HEK293T (cell line): ENCODE results near the gene NEO1.

Experiments used
- CTCF ChIA-PET: fragments of 350-600 bp; formaldehyde crosslinking; extraction: SDS; loops from one replicate; lab custom pipeline; 2021; ENCODE audit warnings: antibody characterized with exemption, inconsistent platforms; lab: Yijun Ruan, JAX
- POLR2A ChIA-PET: fragments of 350-600 bp; formaldehyde crosslinking; extraction: SDS; loops from one replicate; lab custom pipeline; 2020; ENCODE audit warnings: antibody characterized with exemption, inconsistent platforms; lab: Yijun Ruan, JAX
- DNase-seq: peaks from one replicate; pipeline ENCODE4 v3.0.0; 2012; ENCODE audit warnings: mixed read lengths; ENCODE audit errors: extremely low spot score
- ARNT ChIP-seq: fragments of 450-650 bp; IDR thresholded peaks from 2 replicates; pipeline ENCODE4 v1.6.1; 2017; ENCODE audit warnings: mild to moderate bottlenecking
- BHLHE40 ChIP-seq: fragments of 450-650 bp; IDR thresholded peaks from 2 replicates; pipeline ENCODE4 v1.6.1; 2016; ENCODE audit warnings: mild to moderate bottlenecking, moderate library complexity, borderline replicate concordance
- CTBP1 ChIP-seq: fragments of 450-650 bp; IDR thresholded peaks from 2 replicates; pipeline ENCODE4 v1.6.1; 2016; ENCODE audit warnings: borderline replicate concordance
- ELF4 ChIP-seq: fragments of 450-650 bp; IDR thresholded peaks from 2 replicates; pipeline ENCODE4 v1.6.1; 2017; ENCODE audit warnings: antibody characterized with exemption
- FOXA1 ChIP-seq: fragments of 450-650 bp; IDR thresholded peaks from 2 replicates; pipeline ENCODE4 v1.6.1; 2016; ENCODE audit warnings: mild to moderate bottlenecking
- FOXK2 ChIP-seq: fragments of 450-650 bp; IDR thresholded peaks from 2 replicates; pipeline ENCODE4 v1.6.1; 2016; ENCODE audit warnings: mild to moderate bottlenecking
- FOXM1 ChIP-seq: fragments of 450-650 bp; IDR thresholded peaks from 2 replicates; pipeline ENCODE4 v1.6.1; 2017; ENCODE audit warnings: mild to moderate bottlenecking, borderline replicate concordance
- HDGF ChIP-seq: fragments of 450-650 bp; IDR thresholded peaks from 2 replicates; pipeline ENCODE4 v1.6.1; 2017; ENCODE audit warnings: antibody characterized with exemption, borderline replicate concordance
- L3MBTL2 ChIP-seq: fragments of 450-650 bp; conservative IDR thresholded peaks from 2 replicates; pipeline ENCODE4 v1.6.1; 2016; ENCODE audit warnings: mild to moderate bottlenecking
- LEF1 ChIP-seq: fragments of 450-650 bp; IDR thresholded peaks from 2 replicates; pipeline ENCODE4 v1.6.1; 2017; ENCODE audit warnings: mild to moderate bottlenecking, borderline replicate concordance
- NFRKB ChIP-seq: fragments of 450-650 bp; IDR thresholded peaks from 2 replicates; pipeline ENCODE4 v1.6.1; 2016; ENCODE audit warnings: mild to moderate bottlenecking, moderate library complexity
- SP1 ChIP-seq: fragments of 450-650 bp; IDR thresholded peaks from 2 replicates; pipeline ENCODE4 v1.6.1; 2017
- SUZ12 ChIP-seq: fragments of 450-650 bp; IDR thresholded peaks from 2 replicates; pipeline ENCODE4 v1.6.1; 2016; ENCODE audit warnings: mild to moderate bottlenecking
- TARDBP ChIP-seq: fragments of 450-650 bp; IDR thresholded peaks from 2 replicates; pipeline ENCODE4 v1.6.1; 2016
- ZNF384 ChIP-seq: fragments of 450-650 bp; IDR thresholded peaks from 2 replicates; pipeline ENCODE4 v1.6.1; 2016
- TF ChIP-seq, protein P1 (sequence below): fragments of 450-650 bp; IDR thresholded peaks from 2 replicates; pipeline ENCODE4 v1.6.1; 2016

NEO1 gene

DNA sequence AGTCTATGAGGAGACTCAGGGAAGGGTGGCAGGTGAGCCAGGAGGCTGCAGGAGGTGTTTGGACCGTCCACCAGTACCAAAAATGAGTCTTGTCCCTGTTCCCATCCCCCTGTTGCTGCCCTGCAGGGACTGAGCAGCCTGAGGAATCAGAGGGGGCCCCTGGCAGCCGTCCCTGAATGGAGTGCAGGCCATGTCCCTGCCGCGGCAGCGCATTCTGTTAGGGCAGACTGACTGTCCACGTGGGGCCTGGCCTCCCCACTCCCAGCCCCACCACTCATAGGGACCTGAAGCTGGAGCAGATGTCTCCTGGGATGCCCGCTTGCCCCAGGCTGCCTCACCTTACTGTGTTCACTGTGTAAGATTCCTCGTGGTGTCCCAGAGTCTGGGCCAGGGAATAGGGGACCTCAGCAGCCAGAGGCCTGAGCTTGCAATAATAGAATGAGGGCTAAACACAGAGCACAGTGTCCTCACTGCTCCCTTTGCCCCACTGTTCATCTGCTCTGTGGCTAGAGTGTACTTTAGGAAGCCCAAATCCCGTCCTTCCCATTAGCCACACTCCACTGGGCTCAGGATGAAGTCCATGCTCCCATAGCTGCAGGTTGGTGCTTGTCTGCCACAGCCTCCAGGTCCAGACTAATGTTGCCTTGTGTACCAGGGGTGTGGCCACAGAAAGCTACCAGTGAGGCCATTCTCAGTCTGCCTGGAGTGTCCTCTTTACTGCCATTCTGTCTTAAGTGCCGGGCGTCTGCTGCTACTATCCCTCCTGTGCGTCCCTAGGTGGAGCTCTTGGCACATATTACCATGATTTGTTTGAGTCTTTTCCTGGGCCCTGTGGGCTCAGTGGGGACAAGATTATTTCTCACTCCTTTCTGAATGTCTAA, 253.3 kb downstream of the NEO1 start:
- TF ChIP-seq ARNT (no peak), FOXA1 (no peak), ZNF384 (no peak), L3MBTL2 (no peak), HDGF (no peak), NFRKB (no peak), SUZ12 (no peak), CTBP1 (no peak), LEF1 (no peak), FOXK2 (no peak), SP1 (no peak), BHLHE40 (no peak), TARDBP (no peak), FOXM1 (no peak)
- ChIA-PET POLR2A (no interaction called here), CTCF (interaction anchor here (0.5 to 1.2 kb wide), 10 partner anchors 9 to 1525 kb away, joined by 3 to 6 read pairs (median 3); partner anchors contain the start of gene NPTN)
- peak; percentile 71 for DNase-seq

DNA sequence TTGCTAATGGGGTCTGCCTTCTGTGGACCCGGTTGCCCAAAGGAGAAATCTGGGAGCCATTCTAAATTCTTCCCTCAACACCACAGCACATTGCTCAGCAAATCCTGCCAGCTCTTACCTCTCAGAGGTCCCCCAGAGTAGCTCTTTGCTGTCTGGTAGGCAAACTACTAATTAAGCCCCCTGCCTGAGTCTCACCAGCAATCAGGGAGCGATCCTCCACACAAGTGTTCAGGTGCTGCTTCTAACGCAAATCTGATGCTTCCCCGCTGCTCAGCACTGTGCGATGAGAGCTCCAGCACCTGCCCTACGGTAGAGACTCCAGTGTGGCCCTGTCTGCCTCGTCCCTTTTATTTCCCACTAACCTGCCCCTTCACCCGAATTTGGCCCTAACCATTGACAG, 256.0 kb downstream of the NEO1 start:
- DNase-seq: no peak
- ChIA-PET CTCF (interaction anchor here (0.7 to 1.2 kb wide), 2 partner anchors 9 to 19 kb away, joined by 3 to 4 read pairs; no protein-coding TSS in a partner anchor), POLR2A (interaction anchor here (1.0 kb wide), 1 partner anchor 10 kb away, joined by 3 read pairs; no protein-coding TSS in a partner anchor)
- TF ChIP-seq SUZ12 (no peak), ZNF384 (no peak), FOXM1 (no peak), ELF4 (no peak), NFRKB (no peak)
- TF ChIP-seq, protein P1, sequence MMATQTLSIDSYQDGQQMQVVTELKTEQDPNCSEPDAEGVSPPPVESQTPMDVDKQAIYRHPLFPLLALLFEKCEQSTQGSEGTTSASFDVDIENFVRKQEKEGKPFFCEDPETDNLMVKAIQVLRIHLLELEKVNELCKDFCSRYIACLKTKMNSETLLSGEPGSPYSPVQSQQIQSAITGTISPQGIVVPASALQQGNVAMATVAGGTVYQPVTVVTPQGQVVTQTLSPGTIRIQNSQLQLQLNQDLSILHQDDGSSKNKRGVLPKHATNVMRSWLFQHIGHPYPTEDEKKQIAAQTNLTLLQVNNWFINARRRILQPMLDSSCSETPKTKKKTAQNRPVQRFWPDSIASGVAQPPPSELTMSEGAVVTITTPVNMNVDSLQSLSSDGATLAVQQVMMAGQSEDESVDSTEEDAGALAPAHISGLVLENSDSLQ: no peak

DNA sequence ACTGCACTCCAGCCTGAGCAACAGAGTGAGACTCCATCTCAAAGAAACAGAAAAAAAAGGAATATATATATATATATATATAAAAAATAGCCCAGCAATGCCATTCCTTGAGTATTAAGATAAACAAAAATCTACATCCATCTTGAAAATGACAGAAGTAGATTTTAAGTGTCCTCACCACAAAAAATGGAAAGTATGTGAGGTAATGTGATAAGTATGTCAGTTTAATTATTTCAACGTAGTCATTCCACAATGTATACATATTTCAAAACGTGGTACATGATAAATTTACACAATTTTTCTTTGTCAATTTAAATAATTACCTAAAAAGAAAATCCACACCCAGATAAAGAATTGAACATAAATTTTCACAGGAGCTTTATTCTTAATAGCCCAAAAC, 261.6 kb downstream of the NEO1 start:
- ChIA-PET POLR2A (no interaction called here), CTCF (no interaction called here)
- DNase-seq: no peak
- no peak for TF ChIP-seq BHLHE40
- no peak for TF ChIP-seq FOXK2
- no peak for TF ChIP-seq LEF1
- no peak for TF ChIP-seq HDGF
- no peak for TF ChIP-seq SUZ12
- no peak for TF ChIP-seq ZNF384
- no peak for TF ChIP-seq NFRKB
- no peak for TF ChIP-seq ARNT
- TF ChIP-seq L3MBTL2: no peak
- TF ChIP-seq SP1: no peak
- no peak for TF ChIP-seq ELF4
- no peak for TF ChIP-seq TARDBP
- TF ChIP-seq FOXM1: no peak
- no peak for TF ChIP-seq CTBP1
- TF ChIP-seq, protein P1: no peak
- no peak for TF ChIP-seq FOXA1

DNA sequence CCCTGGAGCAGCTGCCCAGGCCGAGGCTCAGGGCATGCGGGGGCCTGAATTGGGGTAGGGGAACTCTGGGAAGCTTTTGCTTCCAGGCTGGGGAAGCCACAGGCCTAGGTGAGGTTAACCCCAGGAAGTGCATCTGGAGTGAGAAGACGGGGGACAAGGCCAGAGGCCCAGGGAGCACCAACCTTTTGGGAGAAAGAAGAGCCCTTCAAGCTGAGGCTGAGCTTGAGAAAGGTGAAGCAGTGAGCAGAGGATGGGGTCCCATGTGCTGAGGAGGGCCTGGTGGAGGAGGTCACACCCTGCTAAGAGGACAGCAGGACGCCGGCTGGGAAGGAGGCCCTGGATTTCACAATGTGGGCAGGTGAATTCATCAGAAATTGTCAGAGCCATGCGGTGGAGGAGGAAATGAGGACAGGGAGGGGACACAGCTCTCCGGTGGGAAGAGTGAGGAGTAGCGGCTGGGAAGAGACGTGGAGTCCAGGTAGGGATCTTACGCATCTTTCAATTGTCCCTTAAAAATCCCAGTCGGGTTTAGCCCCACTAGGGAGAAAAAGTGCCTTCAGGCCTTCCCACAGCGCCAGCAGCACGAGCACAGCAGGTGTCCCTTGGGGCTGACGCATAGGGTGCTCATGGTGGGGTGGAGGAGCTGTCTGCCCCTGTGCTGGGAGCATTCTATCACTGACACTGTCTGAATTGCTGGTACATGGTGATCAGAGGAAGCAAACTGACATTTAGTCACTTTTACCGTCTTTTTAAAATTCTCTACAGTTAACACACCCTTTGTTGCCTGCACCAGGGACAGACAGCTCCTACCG, 265.6 kb downstream of the NEO1 start:
- CTCF ChIA-PET: interaction anchor here (0.8 to 1.0 kb wide), 2 partner anchors 12 to 52 kb away, joined by 3 to 4 read pairs; no protein-coding TSS in a partner anchor
- POLR2A ChIA-PET: no interaction called here
- no peak for TF ChIP-seq L3MBTL2
- no peak for TF ChIP-seq SP1
- no peak for TF ChIP-seq ARNT
- no peak for TF ChIP-seq FOXK2
- TF ChIP-seq ZNF384: no peak
- TF ChIP-seq ELF4: no peak
- no peak for TF ChIP-seq CTBP1
- TF ChIP-seq FOXA1: no peak
- TF ChIP-seq SUZ12: no peak
- no peak for TF ChIP-seq HDGF
- TF ChIP-seq LEF1: no peak
- TF ChIP-seq, protein P1: no peak
- TF ChIP-seq TARDBP: no peak
- no peak for TF ChIP-seq BHLHE40
- TF ChIP-seq NFRKB: no peak
- no peak for TF ChIP-seq FOXM1
- no peak for DNase-seq
